ENCODE measurements around the gene MOGAT2. TPM values are rescaled to one million over a fixed set of nuclear protein-coding genes. Genes with fewer than 3 reads are reported as not detected.
"Not testable (repeated sequence)": the region's sequence is repeated elsewhere in the genome, so short reads cannot be mapped to it uniquely, and the experiment has no call there.

MOGAT2 gene
- total and polyA plus RNA-seq, 8 donors = not detected

GRCh38 chr11:75677909-75678308 lies 39.7 kb upstream of the MOGAT2 start:
- H3K9me3 ChIP-seq = no peaks in the 10 kb centered on the region
- no peak for DNase-seq
- H3K36me3 ChIP-seq = no peaks in the 10 kb centered on the region
- no peak for ATAC-seq
- no peak for TF ChIP-seq CTCF (IDR thresholded peaks at IDR 0.05)
- H3K4me3 ChIP-seq = no peak overlapping the region
- H3K27me3 ChIP-seq = peaks cover 4 to 21% of the 10 kb centered on the region in 2 donors
- no peaks in the 10 kb centered on the region for H3K4me1 ChIP-seq
- intact Hi-C loops (cut with DNase I) = no loop called here
- H3K27ac ChIP-seq = no peak overlapping the region

- Histone ChIP-seq H3K4me3 (no peak overlapping the region), H3K27me3 (peaks cover 4 to 21% of the 10 kb centered on the region in 2 donors), H3K27ac (no peak overlapping the region), H3K9me3 (no peaks in the 10 kb centered on the region), H3K36me3 (no peaks in the 10 kb centered on the region), H3K4me1 (no peaks in the 10 kb centered on the region)
- ATAC-seq (no peak), DNase-seq (no peak)
- intact Hi-C loops (cut with DNase I) = no loop called here
- TF ChIP-seq CTCF (IDR thresholded peaks at IDR 0.05) = no peak
These were observed 38.9 kb upstream of the MOGAT2 start for GRCh38 chr11:75678620-75679259.

GRCh38 chr11:75679566-75679965 lies 38.1 kb upstream of the MOGAT2 start:
- Histone ChIP-seq H3K9me3 (no peaks in the 10 kb centered on the region), H3K27me3 (peaks cover 4 to 25% of the 10 kb centered on the region in 2 donors), H3K36me3 (no peaks in the 10 kb centered on the region), H3K4me3 (no peak overlapping the region), H3K4me1 (no peaks in the 10 kb centered on the region), H3K27ac (no peak overlapping the region)
- DNase-seq (no peak), ATAC-seq (no peak)
- TF ChIP-seq CTCF (IDR thresholded peaks at IDR 0.05) = no peak
- intact Hi-C loops (cut with DNase I) = no loop called here

GRCh38 chr11:75683856-75684255 lies 33.8 kb upstream of the MOGAT2 start:
- H3K4me1 ChIP-seq; ATAC-seq; H3K4me3 ChIP-seq; H3K27ac ChIP-seq; DNase-seq; H3K36me3 ChIP-seq; intact Hi-C loops (cut with DNase I): not testable (repeated sequence)
- Histone ChIP-seq H3K27me3 (peaks cover 0 to 27% of the 10 kb centered on the region in 2 donors), H3K9me3 (peaks cover 0 to 19% of the 10 kb centered on the region in 2 donors)

GRCh38 chr11:75689863-75690609 lies 27.6 kb upstream of the MOGAT2 start:
- H3K36me3 ChIP-seq = no peaks in the 10 kb centered on the region
- DNase-seq (no peak), ATAC-seq (peak; percentile 32)
- no peak overlapping the region for H3K4me3 ChIP-seq
- H3K4me1 ChIP-seq = no peaks in the 10 kb centered on the region
- H3K27me3 ChIP-seq = peaks cover 0 to 13% of the 10 kb centered on the region in 2 donors
- peaks cover 0 to 15% of the 10 kb centered on the region in 2 donors for H3K9me3 ChIP-seq
- intact Hi-C loops (cut with DNase I) = no loop called here
- no peak overlapping the region for H3K27ac ChIP-seq
- TF ChIP-seq CTCF (IDR thresholded peaks at IDR 0.05) = no peak
